ENCODE results near the gene ZNF507. TPM values are rescaled to one million over a fixed set of nuclear protein-coding genes. Genes with fewer than 3 reads are reported as not detected.

Gene ZNF507
- total and polyA plus RNA-seq, 9 of the 15 experiments (the other 6 are each of a cell fraction or from before 2014, with no cell fraction given) = 2.9 to 25.0 (median 10.4) TPM

DNA sequence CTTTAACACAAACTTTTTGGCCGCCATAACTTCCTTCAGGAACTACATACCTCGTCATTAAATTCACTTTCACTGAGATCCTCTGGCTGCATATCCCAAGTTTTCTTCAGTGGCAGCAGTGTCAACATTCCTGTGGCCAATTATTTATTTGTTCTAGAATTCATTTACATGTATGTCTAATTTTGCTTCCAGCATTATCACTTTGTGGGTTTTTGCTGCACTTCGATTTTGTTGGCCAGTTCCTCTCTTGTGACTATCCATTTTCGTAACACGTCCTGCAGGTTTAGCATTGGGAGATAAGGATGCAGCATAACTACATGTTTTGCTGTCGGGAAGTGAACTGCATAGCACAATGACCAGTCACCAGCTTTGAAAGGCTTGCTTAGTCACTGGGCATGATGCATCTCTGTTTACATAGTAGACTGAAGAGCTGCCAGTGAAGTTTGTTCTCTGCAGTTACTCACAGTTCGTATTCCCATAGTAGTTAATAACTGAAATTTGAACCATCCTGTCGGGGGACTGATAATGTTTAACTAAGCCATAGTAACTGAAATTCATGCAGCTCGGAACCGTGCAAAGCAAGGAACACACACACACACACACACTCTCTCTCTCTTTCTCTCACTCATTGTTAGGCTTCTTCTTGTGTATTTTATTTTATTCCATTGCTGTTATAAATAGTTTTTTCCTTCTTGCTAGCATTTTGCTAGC is 28.3 kb downstream of the ZNF507 start (continued):
- peak in 1 of 2 experiments; percentile 72; a peak in 2 of 4 replicates for TF ChIP-seq ZMIZ1 (IDR thresholded peaks at IDR 0.05; ENCODE audit: low read depth in 2 of 2, low read length in 2 of 2)
- no peak for TF ChIP-seq EWSR1 (IDR thresholded peaks at IDR 0.05; ENCODE audit: borderline replicate concordance, low read depth, partially characterized antibody)
- TF ChIP-seq ZNF639 (CRISPR knock-in tag; conservative IDR thresholded peaks at IDR 0.05 in 1 of 2, IDR thresholded peaks at IDR 0.05 in 1 of 2) = 0 out of 4 replicates have a peak, but pooled peaks of 1 of the 2 experiments have one; percentile 53
- peak; percentile 84; the same call in 1 of the 2 replicates for TF ChIP-seq NBN (IDR thresholded peaks at IDR 0.05; ENCODE audit: low read depth)
- 0 out of 2 replicates have a peak, but pooled peaks have one; percentile 18 for TF ChIP-seq ETV1 (tag; conservative IDR thresholded peaks at IDR 0.05; ENCODE audit: low read depth)
- peak; percentile 75 for TF ChIP-seq MAFF (IDR thresholded peaks at IDR 0.05; ENCODE audit: low read length)
- no peak for TF ChIP-seq ZNF445 (CRISPR knock-in tag; IDR thresholded peaks at IDR 0.05; ENCODE audit: low read depth)
- TF ChIP-seq CBFA2T2 (conservative IDR thresholded peaks at IDR 0.05) = peak; percentile 59
- TF ChIP-seq ZNF316 (IDR thresholded peaks at IDR 0.05) = peak; percentile 92
- TF ChIP-seq, protein P1, sequence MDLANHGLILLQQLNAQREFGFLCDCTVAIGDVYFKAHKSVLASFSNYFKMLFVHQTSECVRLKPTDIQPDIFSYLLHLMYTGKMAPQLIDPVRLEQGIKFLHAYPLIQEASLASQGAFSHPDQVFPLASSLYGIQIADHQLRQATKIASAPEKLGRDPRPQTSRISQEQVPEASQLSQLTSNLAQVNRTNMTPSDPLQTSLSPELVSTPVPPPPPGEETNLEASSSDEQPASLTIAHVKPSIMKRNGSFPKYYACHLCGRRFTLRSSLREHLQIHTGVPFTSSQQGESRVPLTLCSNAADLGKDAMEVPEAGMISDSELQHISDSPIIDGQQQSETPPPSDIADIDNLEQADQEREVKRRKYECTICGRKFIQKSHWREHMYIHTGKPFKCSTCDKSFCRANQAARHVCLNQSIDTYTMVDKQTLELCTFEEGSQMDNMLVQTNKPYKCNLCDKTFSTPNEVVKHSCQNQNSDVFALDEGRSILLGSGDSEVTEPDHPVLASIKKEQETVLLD (IDR thresholded peaks at IDR 0.05) = no peak
- peak; percentile 88 for TF ChIP-seq EHMT2 (IDR thresholded peaks at IDR 0.05)
- no peak for TF ChIP-seq ZNF124 (CRISPR knock-in tag; IDR thresholded peaks at IDR 0.05)
- TF ChIP-seq NR2C2 (CRISPR knock-in tag; IDR thresholded peaks at IDR 0.05) = no peak
- peak; percentile 32 for TF ChIP-seq NR2C2 (tag; IDR thresholded peaks at IDR 0.05)
